GM13977 (cell line): ENCODE data around the gene LMBRD1.
"Not testable (repeated sequence)": the region's sequence is repeated elsewhere in the genome, so short reads cannot be mapped to it uniquely, and the experiment has no call there.

Experiments used
- DNase-seq: peaks from one replicate; pipeline ENCODE4 v3.0.0; 2012; ENCODE audit warnings: low spot score
- CTCF ChIP-seq: IDR thresholded peaks from 2 replicates; pipeline ENCODE4 v1.5.1; 2012; ENCODE audit warnings: mild to moderate bottlenecking, control low read depth; ENCODE audit not compliant: insufficient read depth; ENCODE audit errors: extremely low read depth, missing control alignments
- in situ Hi-C: fragments of 300-500 bp; cut with MboI; formaldehyde crosslinking; loops from one replicate; pipeline ENCODE4 v1.12.0; 2022; ENCODE audit warnings: low sequenced_read_pairs, low pct_unique_long_range_greater_than_20kb, mixed read lengths, inconsistent platforms; ENCODE audit not compliant: unreplicated experiment

Gene LMBRD1

DNA sequence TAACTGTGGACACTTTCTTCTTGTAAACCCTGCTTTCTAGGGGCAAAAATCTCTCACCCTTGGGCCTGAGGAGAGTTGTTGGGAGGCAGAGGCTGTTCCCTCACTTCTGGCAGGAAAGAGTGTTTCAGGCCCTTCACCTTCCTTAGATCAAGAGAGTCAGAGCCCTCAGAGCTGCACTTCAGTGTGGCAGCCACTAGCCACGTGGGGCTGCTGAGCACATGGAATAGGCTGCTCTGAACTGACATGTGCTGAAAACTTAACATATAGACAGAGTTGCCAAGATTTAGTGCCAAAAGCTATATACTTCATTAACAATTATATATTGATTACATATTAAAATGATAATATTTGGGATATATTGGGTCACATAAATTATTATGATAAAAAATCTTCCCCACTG is 4.4 kb upstream of the LMBRD1 start:
- in situ Hi-C loops = no loop called here
- no peak for TF ChIP-seq CTCF
- no peak for DNase-seq

GRCh38 chr6:69798796-69799195 is 2.0 kb upstream of the LMBRD1 start:
- DNase-seq, in situ Hi-C loops: not testable (repeated sequence)

- in situ Hi-C loops = no loop called here
- peak; percentile 39 for DNase-seq
- TF ChIP-seq CTCF = no peak
Observed at GRCh38 chr6:69796073-69796641, 653 bp downstream of the LMBRD1 start.

DNA sequence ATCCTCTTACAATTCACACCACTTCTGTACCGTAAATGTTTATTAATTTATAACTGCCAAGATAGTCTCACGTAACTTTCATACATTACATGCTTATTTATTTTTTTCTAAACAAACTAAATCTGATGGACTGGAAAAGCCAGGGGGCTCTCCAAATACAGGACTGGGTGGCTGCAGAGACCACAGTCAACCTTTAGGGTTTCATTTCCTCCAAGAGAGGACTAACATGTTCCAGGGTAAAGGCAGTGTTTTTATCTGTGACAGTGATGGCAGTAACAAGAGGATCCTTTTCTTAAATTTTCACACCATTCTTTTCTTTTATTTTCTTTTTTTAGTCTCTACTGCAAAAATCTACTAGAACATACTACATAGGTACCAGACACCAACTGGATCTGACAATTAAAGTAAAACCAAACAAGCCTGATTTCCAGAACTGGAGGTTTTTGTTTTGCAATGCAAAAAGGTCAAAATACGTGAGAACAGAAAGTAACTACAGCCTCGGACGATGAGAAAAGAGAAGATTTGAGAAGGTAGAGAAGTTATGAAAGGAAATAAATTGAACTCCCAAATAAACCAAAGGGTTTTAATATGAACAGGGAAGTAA is 1.2 kb downstream of the LMBRD1 start:
- in situ Hi-C loops = no loop called here
- TF ChIP-seq CTCF = peak; percentile 5
- peak; percentile 46 for DNase-seq

DNA sequence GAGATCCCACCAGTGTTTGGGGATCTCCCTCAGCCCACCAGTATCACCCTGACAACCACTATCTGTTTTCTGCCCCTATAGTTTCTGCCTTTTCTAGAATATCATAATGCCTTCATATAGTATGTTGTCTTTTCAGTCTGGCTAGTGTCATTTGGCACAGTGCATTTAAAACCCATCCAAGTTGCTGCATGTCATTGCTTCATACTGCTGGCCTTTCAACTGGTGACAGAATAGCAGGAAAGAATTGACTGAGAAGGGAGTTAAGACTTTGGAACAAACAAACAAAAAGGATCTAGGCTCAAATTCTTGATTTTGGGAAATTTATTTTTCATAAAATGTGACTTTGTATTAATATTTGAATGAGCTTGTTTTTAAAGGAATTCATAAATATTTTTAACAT is 4.5 kb downstream of the LMBRD1 start:
- in situ Hi-C loops = no loop called here
- no peak for DNase-seq
- TF ChIP-seq CTCF = no peak

DNA sequence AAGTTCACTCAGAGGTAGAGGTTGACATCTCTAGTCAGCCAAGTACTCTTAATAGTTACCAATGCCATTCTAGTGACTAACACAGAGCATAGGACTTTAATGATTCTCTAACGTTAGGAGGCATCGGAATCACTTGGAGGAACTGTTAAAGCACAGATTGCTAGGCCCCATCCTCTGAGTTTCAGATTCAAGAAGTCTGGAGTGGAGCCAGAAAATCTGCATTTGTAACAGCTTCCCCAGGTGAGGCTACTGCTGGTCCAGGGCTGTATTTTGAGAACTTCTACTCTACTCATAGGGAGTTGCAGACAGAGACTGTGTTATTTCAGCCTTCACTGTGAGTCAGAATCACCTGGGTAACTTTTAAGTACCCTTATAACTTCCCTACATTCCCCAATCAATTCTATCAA is 5.7 kb downstream of the LMBRD1 start:
- no peak for TF ChIP-seq CTCF
- in situ Hi-C loops = no loop called here
- DNase-seq = no peak

GRCh38 chr6:69790629-69791028 is 6.2 kb downstream of the LMBRD1 start:
- TF ChIP-seq CTCF = no peak
- no peak for DNase-seq
- in situ Hi-C loops = no loop called here
